Calu3 (cell line): ENCODE measurements around the gene STRADB. TPM values are rescaled to one million over a fixed set of nuclear protein-coding genes. Genes with fewer than 3 reads are reported as not detected.

Source experiments
- BruUV-seq: library from RNA; stranded (reverse); fragments of 400-500 nt; replicated peaks from 2 replicates; lab custom pipeline; 2021; lab: Mats Ljungman, UMichigan
- CTCF ChIA-PET: fragments of 300-600 bp; sonication (Branson Sonifier 250); formaldehyde crosslinking; loops from one replicate; lab custom pipeline; 2022; ENCODE audit warnings: antibody characterized with exemption; lab: Charles Lee
- DNase-seq: peaks from one replicate; pipeline ENCODE4 v3.0.0; 2022
- H3K27ac Mint-ChIP-seq: one replicate; pipeline ENCODE4 v1.8.0; 2022; ENCODE audit warnings: mixed read lengths; ENCODE audit not compliant: unreplicated experiment
- H3K27me3 Mint-ChIP-seq: one replicate; pipeline ENCODE4 v1.8.0; 2022; ENCODE audit warnings: mixed read lengths; ENCODE audit not compliant: unreplicated experiment
- H3K36me3 Mint-ChIP-seq: one replicate; pipeline ENCODE4 v1.8.0; 2022; ENCODE audit warnings: mild to moderate bottlenecking, moderate library complexity, mixed read lengths; ENCODE audit not compliant: insufficient read depth, unreplicated experiment
- H3K4me1 Mint-ChIP-seq: one replicate; pipeline ENCODE4 v1.8.0; 2022; ENCODE audit warnings: mild to moderate bottlenecking, low read depth, mixed read lengths; ENCODE audit not compliant: unreplicated experiment
- H3K4me3 Mint-ChIP-seq: one replicate; pipeline ENCODE4 v1.8.0; 2022; ENCODE audit warnings: mild to moderate bottlenecking, low read depth, moderate library complexity, mixed read lengths; ENCODE audit not compliant: unreplicated experiment
- H3K9me3 Mint-ChIP-seq: one replicate; pipeline ENCODE4 v1.8.0; 2022; ENCODE audit warnings: low read depth, mixed read lengths; ENCODE audit not compliant: unreplicated experiment
- intact Hi-C: fragments of 100-400 bp; cut with micrococcal nuclease; formaldehyde crosslinking; loops from one replicate; pipeline ENCODE4 v1.10.0; 2022; ENCODE audit not compliant: unreplicated experiment
- total RNA-seq: library from RNA; stranded (reverse); gene quantifications from 2 replicates; pipeline ENCODE4 v1.2.3, GENCODE V29; 2022
- TF ChIP-seq, protein P1 (sequence below): fragments of 200-600 bp; IDR thresholded peaks from one replicate; pipeline ENCODE4 v1.8.0; 2022; ENCODE audit warnings: antibody characterized with exemption; ENCODE audit not compliant: unreplicated experiment

STRADB gene
- total RNA-seq, 1 experiment from 2014 or later: 19.0 TPM

DNA sequence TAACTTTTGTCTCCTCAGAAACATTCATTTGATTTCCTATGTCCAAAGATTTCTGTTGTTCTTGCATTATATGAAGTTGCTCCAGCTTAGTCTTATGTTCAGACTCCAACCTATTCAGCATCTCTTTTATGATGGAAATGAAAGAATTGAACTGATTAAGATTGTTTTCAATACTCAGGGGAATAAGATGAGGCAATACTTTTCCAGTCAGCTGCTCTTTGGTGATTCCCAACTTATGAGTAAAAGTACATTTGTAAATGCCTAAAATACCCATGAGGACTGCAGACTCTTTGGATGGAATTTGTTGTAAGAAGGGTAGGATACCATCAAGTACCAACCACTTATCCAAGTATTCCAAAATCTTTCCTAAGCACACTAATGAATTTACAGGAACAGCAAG lies 40.1 kb upstream of the STRADB start:
- peaks cover 8% of the 10 kb centered on the region for H3K36me3 Mint-ChIP-seq
- intact Hi-C loops: no loop called here
- H3K27me3 Mint-ChIP-seq: no peaks in the 10 kb centered on the region
- BruUV-seq: no TSS peak
- H3K27ac Mint-ChIP-seq: no peak overlapping the region
- H3K4me1 Mint-ChIP-seq: peaks cover 5% of the 10 kb centered on the region
- no peaks in the 10 kb centered on the region for H3K9me3 Mint-ChIP-seq
- DNase-seq: no peak
- TF ChIP-seq, protein P1, sequence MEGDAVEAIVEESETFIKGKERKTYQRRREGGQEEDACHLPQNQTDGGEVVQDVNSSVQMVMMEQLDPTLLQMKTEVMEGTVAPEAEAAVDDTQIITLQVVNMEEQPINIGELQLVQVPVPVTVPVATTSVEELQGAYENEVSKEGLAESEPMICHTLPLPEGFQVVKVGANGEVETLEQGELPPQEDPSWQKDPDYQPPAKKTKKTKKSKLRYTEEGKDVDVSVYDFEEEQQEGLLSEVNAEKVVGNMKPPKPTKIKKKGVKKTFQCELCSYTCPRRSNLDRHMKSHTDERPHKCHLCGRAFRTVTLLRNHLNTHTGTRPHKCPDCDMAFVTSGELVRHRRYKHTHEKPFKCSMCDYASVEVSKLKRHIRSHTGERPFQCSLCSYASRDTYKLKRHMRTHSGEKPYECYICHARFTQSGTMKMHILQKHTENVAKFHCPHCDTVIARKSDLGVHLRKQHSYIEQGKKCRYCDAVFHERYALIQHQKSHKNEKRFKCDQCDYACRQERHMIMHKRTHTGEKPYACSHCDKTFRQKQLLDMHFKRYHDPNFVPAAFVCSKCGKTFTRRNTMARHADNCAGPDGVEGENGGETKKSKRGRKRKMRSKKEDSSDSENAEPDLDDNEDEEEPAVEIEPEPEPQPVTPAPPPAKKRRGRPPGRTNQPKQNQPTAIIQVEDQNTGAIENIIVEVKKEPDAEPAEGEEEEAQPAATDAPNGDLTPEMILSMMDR: no peak
- CTCF ChIA-PET: no interaction called here
- H3K4me3 Mint-ChIP-seq: no peak overlapping the region

DNA sequence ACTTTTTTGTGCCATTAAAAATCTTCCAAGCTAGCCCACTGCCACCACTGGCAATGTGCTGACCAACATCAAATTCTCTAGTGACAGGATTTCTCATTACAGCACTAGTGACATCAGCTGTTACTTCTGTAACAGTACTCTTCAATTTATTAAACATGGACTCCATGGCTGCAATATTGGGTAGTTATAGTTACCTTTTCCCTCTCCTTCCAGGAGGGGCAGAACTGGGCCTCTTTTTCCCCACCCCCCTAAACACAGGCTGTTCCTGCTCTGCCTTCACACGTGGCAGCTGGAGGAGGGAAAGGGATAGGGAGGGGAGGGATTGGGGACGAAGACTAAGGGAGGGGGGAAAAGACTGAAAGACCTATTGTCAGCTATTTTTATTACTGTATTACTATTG lies 38.4 kb upstream of the STRADB start:
- Mint-ChIP-seq H3K27ac (no peak overlapping the region), H3K4me1 (peaks cover 3% of the 10 kb centered on the region), H3K36me3 (no peaks in the 10 kb centered on the region), H3K9me3 (no peaks in the 10 kb centered on the region), H3K4me3 (no peak overlapping the region), H3K27me3 (no peaks in the 10 kb centered on the region)
- intact Hi-C loops: no loop called here
- TF ChIP-seq, protein P1: no peak
- no peak for DNase-seq
- no TSS peak for BruUV-seq
- CTCF ChIA-PET: interaction anchor here (1.5 kb wide), 1 partner anchor 8 kb away, joined by 3 read pairs; no protein-coding TSS in a partner anchor

DNA sequence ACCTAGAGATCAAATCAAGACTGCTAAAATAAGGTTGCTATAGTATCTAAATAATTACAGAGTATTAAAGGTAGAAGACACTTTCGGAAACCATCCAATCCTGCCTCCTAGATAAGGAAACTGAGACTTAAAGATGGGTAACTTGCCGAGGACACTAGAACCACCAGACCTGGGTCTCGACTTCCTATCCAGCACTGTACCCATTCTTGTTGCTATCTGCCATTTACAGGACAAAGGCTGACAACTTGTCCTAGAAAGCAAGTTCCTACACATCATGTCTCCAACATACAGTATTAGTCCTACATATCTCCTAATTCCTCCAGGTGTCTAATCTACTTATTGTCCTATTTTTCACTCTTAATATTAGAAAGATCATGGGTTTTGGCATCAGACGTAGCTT lies 38.0 kb upstream of the STRADB start:
- no peaks in the 10 kb centered on the region for H3K27me3 Mint-ChIP-seq

DNA sequence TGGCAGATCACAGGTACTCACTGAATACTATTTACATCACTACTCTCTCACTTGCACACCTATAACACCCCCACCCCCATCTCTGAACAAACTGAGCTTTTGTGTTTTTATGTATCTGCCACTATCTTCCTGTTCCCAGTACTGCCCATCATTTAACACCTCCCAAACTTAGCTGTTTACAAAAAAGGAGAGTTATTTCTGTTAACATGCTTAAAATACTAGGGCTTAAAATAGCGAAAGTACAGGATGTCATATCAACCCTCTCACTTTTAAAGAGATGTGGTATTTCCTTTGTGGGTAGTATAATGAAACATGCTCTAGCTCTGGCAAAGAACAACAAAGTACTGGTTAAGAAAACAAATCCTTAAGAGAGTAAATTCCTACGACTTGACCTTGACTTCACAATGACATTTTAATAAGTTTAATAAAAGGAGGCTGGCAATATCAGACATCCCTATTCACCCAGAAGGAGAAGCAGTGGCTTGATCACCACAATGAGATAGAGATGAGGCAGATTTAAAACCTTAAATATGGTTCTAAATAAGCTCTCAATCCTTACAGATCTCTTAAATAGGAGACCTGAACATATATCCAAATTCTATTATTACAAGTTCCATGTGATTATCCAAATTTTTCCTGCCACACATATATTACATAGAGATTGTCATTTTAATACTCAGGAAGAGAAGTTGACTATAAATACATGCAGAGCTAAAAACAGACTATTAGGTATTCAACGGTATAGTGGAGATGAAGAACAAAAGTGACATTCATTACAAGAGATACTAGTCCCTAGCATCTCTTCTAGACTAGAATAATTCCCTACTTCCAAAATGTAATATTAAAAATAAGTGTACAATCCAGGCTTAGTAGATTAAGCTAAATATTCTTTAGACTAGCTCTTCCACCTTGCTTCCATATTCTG lies 37.2 kb upstream of the STRADB start:
- CTCF ChIA-PET: interaction anchor here (0.5 to 1.5 kb wide), 2 partner anchors 10 to 59 kb away, joined by 3 to 4 read pairs; no protein-coding TSS in a partner anchor
- no peak overlapping the region for H3K27ac Mint-ChIP-seq
- H3K9me3 Mint-ChIP-seq: no peaks in the 10 kb centered on the region
- intact Hi-C loops: no loop called here
- no peaks in the 10 kb centered on the region for H3K27me3 Mint-ChIP-seq
- H3K36me3 Mint-ChIP-seq: no peaks in the 10 kb centered on the region
- TF ChIP-seq, protein P1: no peak
- BruUV-seq: no TSS peak
- H3K4me1 Mint-ChIP-seq: peaks cover 8% of the 10 kb centered on the region
- no peak for DNase-seq
- no peak overlapping the region for H3K4me3 Mint-ChIP-seq

More for the DNA sequence above, 38.0 kb upstream of the STRADB start:
- TF ChIP-seq, protein P1: no peak
- no peak for DNase-seq
- no peak overlapping the region for H3K27ac Mint-ChIP-seq
- no TSS peak for BruUV-seq
- H3K4me3 Mint-ChIP-seq: no peak overlapping the region
- no peaks in the 10 kb centered on the region for H3K9me3 Mint-ChIP-seq
- H3K4me1 Mint-ChIP-seq: peaks cover 2% of the 10 kb centered on the region
- CTCF ChIA-PET: interaction anchor here (1.5 kb wide), 1 partner anchor 9 kb away, joined by 3 read pairs; no protein-coding TSS in a partner anchor
- intact Hi-C loops: no loop called here
- H3K36me3 Mint-ChIP-seq: no peaks in the 10 kb centered on the region
